Ishikawa (cell line): ENCODE data around the gene HCFC1.

Source experiments
- CREB1 ChIP-seq: IDR thresholded peaks from 2 replicates; pipeline ENCODE4 v1.6.1; 2012; ENCODE audit warnings: low read depth
- TAF1 ChIP-seq: IDR thresholded peaks from 2 replicates; pipeline ENCODE4 v1.6.1; 2012; ENCODE audit warnings: low read depth, mild to moderate bottlenecking

GRCh38 chrX:153910446-153910845 lies 61.2 kb downstream of the HCFC1 start:
- TF ChIP-seq TAF1, result no peak
- no peak for TF ChIP-seq CREB1
